ENCODE results near the gene ZNF813. TPM values are rescaled to one million over a fixed set of nuclear protein-coding genes. Genes with fewer than 3 reads are reported as not detected.
"Not testable (repeated sequence)": the region's sequence is repeated elsewhere in the genome, so short reads cannot be mapped to it uniquely, and the experiment has no call there.

The ZNF813 gene
- total RNA-seq (2014; rRNA removed) (3.5 and 4.4 TPM in 2 replicates), Bru-seq, nascent RNA (percentile 59 among the genes with signal in this experiment), BruChase-seq, experiment 1, labeled RNA remaining after a 6-hour chase (percentile 65 among the genes with signal in this experiment), BruChase-seq, experiment 2, labeled RNA remaining after a 2-hour chase (percentile 69 among the genes with signal in this experiment)
- long read RNA-seq, full-length matches to known transcripts = 8 of 17 reads
- long read RNA-seq, partial matches to known transcripts = 1 of 17 reads
- long read RNA-seq, other reads (novel, unspliced or antisense) = 8 of 17 reads

DNA sequence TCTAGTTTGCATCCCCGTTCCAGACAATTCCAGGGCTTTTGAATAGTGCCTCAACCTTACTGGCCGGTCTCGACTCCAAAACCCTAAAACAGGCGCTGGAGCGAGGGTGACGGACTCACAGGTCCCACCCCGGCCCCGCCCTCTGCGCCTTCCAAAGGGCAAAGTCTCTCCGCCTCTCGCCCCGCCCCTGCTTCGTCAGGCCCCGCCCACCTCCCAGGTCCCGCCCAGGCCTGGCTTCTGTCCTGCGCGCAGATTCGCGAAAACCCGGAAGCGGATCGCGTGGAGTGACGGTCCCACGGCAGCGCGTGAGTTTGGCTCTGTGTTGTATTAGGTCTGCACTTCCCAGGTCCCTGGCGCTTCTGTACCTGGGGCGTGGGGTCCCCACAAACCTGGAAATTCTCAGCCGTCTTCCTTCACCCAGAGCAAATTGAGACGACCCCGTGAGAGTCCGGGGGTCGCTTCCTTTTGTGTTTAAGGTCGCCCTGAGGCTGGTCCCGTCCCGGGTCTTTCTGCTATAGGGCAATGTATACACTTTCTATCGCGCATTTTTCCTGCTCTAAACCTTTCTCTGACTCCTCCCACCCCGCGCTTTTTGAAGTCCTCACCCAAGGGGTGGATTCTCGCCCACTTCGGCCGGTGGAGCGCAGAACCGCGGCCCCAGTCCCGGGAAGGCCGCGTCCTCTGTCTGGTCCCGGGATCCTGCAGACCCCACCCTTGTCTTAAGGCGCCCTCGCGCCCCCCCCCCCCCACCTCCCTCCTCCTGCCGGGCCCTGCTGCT lies at the start of gene ZNF813:
Gene ZNF813 (plus strand): TSS at position 249 of the 778 bp plus-strand sequence. CDS start 16,090 bp downstream, outside the sequence.
- peak within 1 kb of the TSS; percentile 96 for H3K4me2 ChIP-seq (ENCODE audit: low read length)
- peak; percentile 93 for ATAC-seq
- H3K9me2 ChIP-seq (replicated peaks; ENCODE audit: low read length) = no peaks in the 10 kb centered on the region
- peaks cover 4% of the 10 kb centered on the region for H3K9me3 ChIP-seq (ENCODE audit: low read length)
- peak within 1 kb of the TSS; percentile 82 for H3K9ac ChIP-seq (ENCODE audit: low read length)
- no peaks in the 10 kb centered on the region for H3F3A ChIP-seq (ENCODE audit: low read length, unreplicated experiment)
- no peaks in the 10 kb centered on the region for H3K4me1 ChIP-seq (ENCODE audit: insufficient read depth, low read length)
- peak within 1 kb of the TSS; percentile 28; the same call in 1 of the 2 replicates for H3K27ac ChIP-seq (ENCODE audit: low read length)
- H4K20me1 ChIP-seq (ENCODE audit: low read length) = no peaks in the 10 kb centered on the region
- BruUV-seq (replicated peaks) = no TSS peak
- H3K27me3 ChIP-seq (ENCODE audit: low read length) = no peaks in the 10 kb centered on the region
- peak within 1 kb of the TSS; percentile 98 for H2AFZ ChIP-seq (ENCODE audit: low read length)
- ChIA-PET CTCF (no interaction called here), POLR2A (ENCODE audit: unreplicated experiment) (no interaction called here)
- H3K36me3 ChIP-seq (ENCODE audit: low read depth, low read length) = peaks cover 3% of the 10 kb centered on the region; the same call in 1 of the 2 replicates
- intact Hi-C loops (cut with micrococcal nuclease) = loop anchor here (1.0 to 5.0 kb wide), 2 partner anchors 35 to 78 kb away; partner anchors contain the start of gene ZNF761
- no peaks in the 10 kb centered on the region for H3K79me2 ChIP-seq (ENCODE audit: low read length)
- peak; percentile 88 for DNase-seq
- no peak for TF ChIP-seq EZH2phosphoT487 (IDR thresholded peaks at IDR 0.05; ENCODE audit: borderline replicate concordance, low read length)
- no peak for TF ChIP-seq CTCF (conservative IDR thresholded peaks at IDR 0.05; ENCODE audit: low read depth, low read length)
- TF ChIP-seq EZH2 (IDR thresholded peaks at IDR 0.05; ENCODE audit: low read length, unreplicated experiment) = no peak
- peak within 1 kb of the TSS; percentile 88 for H3K4me3 ChIP-seq (ENCODE audit: low read length)

DNA sequence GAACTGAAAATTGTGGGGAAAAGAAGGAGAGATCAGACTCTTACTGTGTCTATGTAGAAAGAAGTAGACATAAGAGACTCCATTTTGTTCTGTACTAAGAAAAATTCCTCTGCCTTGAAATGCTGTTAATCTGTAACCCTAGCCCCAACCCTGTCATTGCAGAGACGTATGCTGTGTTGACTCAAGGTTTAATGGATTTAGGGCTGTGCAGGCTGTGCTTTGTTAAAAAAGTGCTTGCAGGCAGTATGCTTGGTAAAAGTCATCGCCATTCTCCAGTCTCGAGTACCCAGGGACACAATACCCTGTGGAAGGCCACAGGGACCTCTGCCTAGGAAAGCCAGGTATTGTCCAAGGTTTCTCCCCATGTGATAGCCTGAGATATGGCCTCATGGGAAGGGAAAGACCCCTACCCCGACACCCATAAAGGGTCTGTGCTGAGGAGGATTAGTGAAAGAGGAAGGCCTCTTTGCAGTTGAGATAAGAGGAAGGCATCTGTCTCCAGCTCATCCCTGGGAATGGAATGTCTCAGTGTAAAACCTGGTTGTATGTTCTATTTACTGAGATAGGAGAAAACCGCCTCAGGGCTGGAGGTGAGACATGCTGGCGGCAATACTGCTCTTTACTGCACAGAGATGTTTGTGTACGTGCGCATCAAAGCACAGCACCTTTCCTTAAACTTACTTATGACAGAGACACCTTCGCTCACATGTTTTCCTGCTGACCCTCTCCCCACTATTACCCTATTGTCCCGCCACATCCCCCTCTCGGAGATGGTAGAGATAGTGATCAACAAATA lies 46.8 kb upstream of the ZNF813 start:
- H3K79me2 ChIP-seq (ENCODE audit: low read length); DNase-seq; H3K9ac ChIP-seq (ENCODE audit: low read length); H3K9me2 ChIP-seq (replicated peaks; ENCODE audit: low read length); H3F3A ChIP-seq (ENCODE audit: low read length, unreplicated experiment); H3K9me3 ChIP-seq (ENCODE audit: low read length); ATAC-seq; BruUV-seq (replicated peaks); intact Hi-C loops (cut with micrococcal nuclease); H3K4me1 ChIP-seq (ENCODE audit: insufficient read depth, low read length); H3K27me3 ChIP-seq (ENCODE audit: low read length); POLR2A ChIA-PET (ENCODE audit: unreplicated experiment); H3K4me2 ChIP-seq (ENCODE audit: low read length); H3K36me3 ChIP-seq (ENCODE audit: low read depth, low read length); H3K4me3 ChIP-seq (ENCODE audit: low read length); H2AFZ ChIP-seq (ENCODE audit: low read length); H3K27ac ChIP-seq (ENCODE audit: low read length); CTCF ChIA-PET; H4K20me1 ChIP-seq (ENCODE audit: low read length): not testable (repeated sequence)

GRCh38 chr19:53422551-53422950 lies 45.0 kb upstream of the ZNF813 start:
- H3K27ac ChIP-seq (ENCODE audit: low read length) = no peak overlapping the region
- no peaks in the 10 kb centered on the region for H3K4me1 ChIP-seq (ENCODE audit: insufficient read depth, low read length)
- ATAC-seq (no peak), DNase-seq (no peak)
- intact Hi-C loops (cut with micrococcal nuclease) = no loop called here
- H3K27me3 ChIP-seq (ENCODE audit: low read length) = no peaks in the 10 kb centered on the region
- no peak for TF ChIP-seq EZH2 (IDR thresholded peaks at IDR 0.05; ENCODE audit: low read length, unreplicated experiment)
- no peak for TF ChIP-seq EZH2phosphoT487 (IDR thresholded peaks at IDR 0.05; ENCODE audit: borderline replicate concordance, low read length)
- no peak for TF ChIP-seq CTCF (conservative IDR thresholded peaks at IDR 0.05; ENCODE audit: low read depth, low read length)
- H3K4me2 ChIP-seq (ENCODE audit: low read length) = no peak overlapping the region
- H3K9me2 ChIP-seq (replicated peaks; ENCODE audit: low read length) = no peaks in the 10 kb centered on the region
- H3K36me3 ChIP-seq (ENCODE audit: low read depth, low read length) = no peaks in the 10 kb centered on the region
- no peak overlapping the region for H3K4me3 ChIP-seq (ENCODE audit: low read length)
- H4K20me1 ChIP-seq (ENCODE audit: low read length) = no peaks in the 10 kb centered on the region
- no peaks in the 10 kb centered on the region; the same call in 1 of the 2 replicates for H3K9me3 ChIP-seq (ENCODE audit: low read length)
- no peaks in the 10 kb centered on the region for H3K79me2 ChIP-seq (ENCODE audit: low read length)
- CTCF ChIA-PET = no interaction called here
- no peak overlapping the region for H2AFZ ChIP-seq (ENCODE audit: low read length)
- BruUV-seq (replicated peaks) = no TSS peak
- POLR2A ChIA-PET (ENCODE audit: unreplicated experiment) = no interaction called here
- no peaks in the 10 kb centered on the region for H3F3A ChIP-seq (ENCODE audit: low read length, unreplicated experiment)
- H3K9ac ChIP-seq (ENCODE audit: low read length) = no peak overlapping the region

GRCh38 chr19:53423074-53423473 lies 44.5 kb upstream of the ZNF813 start:
- ATAC-seq; H3K9me2 ChIP-seq (replicated peaks; ENCODE audit: low read length); H3K9ac ChIP-seq (ENCODE audit: low read length); H3K4me3 ChIP-seq (ENCODE audit: low read length); H3K4me1 ChIP-seq (ENCODE audit: insufficient read depth, low read length); H3K27ac ChIP-seq (ENCODE audit: low read length); DNase-seq; H3K79me2 ChIP-seq (ENCODE audit: low read length); intact Hi-C loops (cut with micrococcal nuclease); CTCF ChIA-PET; H3K27me3 ChIP-seq (ENCODE audit: low read length); H3F3A ChIP-seq (ENCODE audit: low read length, unreplicated experiment); H2AFZ ChIP-seq (ENCODE audit: low read length); H4K20me1 ChIP-seq (ENCODE audit: low read length); H3K9me3 ChIP-seq (ENCODE audit: low read length); H3K36me3 ChIP-seq (ENCODE audit: low read depth, low read length); BruUV-seq (replicated peaks); POLR2A ChIA-PET (ENCODE audit: unreplicated experiment); H3K4me2 ChIP-seq (ENCODE audit: low read length): not testable (repeated sequence)

All from PC-3 (cell line).